ENCODE results near the gene DLEC1.
"Not testable (repeated sequence)": the region's sequence is repeated elsewhere in the genome, so short reads cannot be mapped to it uniquely, and the experiment has no call there.

GRCh38 chr3:38053813-38054498 lies 14.9 kb downstream of the DLEC1 start:
- TF ChIP-seq CTCF (conservative IDR thresholded peaks at IDR 0.05 in 1 of 2, IDR thresholded peaks at IDR 0.05 in 1 of 2; ENCODE audit: low read depth in 1 of 2, low read length in 2 of 2); EZH2 (IDR thresholded peaks at IDR 0.05; ENCODE audit: low read length, missing control alignments): not testable (repeated sequence)
